GM19397 (cell line): ENCODE measurements around the gene ARFIP1.

Experiments
- ATAC-seq: cut with Tn5 transposase; IDR thresholded peaks from one replicate; pipeline ENCODE4 v1.9.1; 2021; ENCODE audit warnings: mild to moderate bottlenecking, moderate library complexity; ENCODE audit not compliant: unreplicated experiment

Gene ARFIP1

DNA sequence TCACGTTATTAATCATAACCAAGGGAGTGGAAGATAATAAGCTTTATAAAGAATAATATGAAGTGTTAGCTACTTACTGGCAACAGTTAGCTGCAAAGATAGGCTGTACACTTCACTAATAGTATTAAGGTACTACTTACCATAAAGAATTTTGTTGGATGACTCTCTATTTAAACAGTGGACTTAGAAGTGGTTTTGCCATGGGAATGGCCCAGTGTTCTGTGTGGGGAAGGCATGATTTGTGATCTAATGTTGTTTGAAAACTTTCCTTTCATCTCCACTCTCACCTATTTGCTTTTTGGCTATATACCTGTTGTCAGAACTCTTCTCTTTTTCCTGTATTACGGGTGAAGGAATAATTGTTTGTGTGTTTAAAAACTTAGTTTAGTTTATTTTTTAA lies 179.3 kb downstream of the ARFIP1 start:
- ATAC-seq, result no peak

DNA sequence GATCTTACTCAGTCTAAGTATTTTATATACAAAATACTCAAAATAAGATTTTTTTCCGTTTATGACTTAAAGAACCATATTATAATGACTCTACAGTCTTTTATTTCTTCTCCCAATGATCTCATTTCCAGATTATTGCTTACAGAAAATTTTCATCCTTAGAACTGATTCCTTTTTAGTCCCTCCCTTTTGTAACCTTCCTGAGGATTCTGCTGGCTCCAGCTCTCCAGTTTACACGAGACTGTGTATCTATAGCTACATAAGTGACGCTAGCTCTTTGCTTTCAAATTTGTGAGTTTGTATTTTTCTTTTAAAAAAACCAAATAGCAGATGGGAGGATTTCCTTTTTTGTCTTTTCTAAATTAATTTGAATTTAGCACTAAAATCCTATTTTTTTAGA lies 180.3 kb downstream of the ARFIP1 start:
- ATAC-seq, result no peak

DNA sequence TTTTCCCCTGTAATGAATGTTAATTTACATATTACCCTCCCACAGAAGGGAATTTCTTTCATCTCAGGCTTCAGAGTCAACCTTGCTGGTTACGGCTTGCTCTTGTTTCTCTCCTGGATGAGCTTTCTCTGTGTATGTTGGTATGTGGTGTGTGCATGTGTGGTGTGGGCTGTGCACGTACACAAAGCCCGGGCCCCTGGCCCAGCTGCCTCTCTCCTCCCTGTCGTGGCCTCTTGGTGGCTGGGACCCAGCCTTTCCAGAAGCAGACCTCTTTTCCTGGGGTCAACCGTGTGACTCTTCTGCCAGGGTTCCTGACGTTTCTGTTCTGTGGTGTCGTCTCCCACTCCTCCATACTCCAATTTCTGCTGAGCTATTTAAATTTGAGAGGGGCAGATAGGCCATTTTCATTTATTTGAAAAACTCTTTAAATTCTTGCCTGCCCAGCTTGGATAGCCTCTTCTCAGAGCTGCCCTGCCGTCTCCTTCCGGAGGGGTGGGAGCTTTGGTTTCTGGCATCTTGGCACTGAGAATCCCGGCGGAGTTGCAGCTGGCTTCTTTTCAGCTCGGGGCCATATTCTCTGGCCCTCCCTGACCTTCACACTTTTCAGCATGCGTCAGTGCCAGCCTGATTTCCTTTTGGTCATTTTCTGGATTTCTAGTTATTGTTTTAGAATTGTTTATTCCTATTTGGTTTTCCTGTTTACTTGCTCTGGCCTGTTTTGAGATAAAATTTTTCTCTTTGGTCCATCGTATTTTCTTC lies 181.4 kb downstream of the ARFIP1 start:
- no peak for ATAC-seq

DNA sequence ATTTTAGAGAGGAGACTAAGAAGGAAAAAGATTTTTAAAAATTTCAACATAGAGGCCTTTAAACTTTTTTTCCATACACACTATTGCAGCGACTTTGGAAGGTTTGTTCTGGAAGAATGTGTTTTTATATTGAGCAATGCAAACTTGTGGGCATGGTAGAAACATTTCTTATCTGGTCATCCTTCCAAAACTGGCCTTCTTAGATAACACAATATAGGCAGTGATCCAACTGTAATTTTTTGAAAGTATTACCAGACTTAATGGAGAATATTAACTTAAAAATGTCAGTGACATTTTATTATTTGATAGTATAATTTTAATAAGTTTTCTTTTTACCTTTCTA lies 182.0 kb downstream of the ARFIP1 start:
- no peak for ATAC-seq
